Measurements from ENCODE around the gene ZSCAN18.

GRCh38 chr19:58047672-58048071, 50.4 kb downstream of the ZSCAN18 start:
- TF ChIP-seq, protein P1, sequence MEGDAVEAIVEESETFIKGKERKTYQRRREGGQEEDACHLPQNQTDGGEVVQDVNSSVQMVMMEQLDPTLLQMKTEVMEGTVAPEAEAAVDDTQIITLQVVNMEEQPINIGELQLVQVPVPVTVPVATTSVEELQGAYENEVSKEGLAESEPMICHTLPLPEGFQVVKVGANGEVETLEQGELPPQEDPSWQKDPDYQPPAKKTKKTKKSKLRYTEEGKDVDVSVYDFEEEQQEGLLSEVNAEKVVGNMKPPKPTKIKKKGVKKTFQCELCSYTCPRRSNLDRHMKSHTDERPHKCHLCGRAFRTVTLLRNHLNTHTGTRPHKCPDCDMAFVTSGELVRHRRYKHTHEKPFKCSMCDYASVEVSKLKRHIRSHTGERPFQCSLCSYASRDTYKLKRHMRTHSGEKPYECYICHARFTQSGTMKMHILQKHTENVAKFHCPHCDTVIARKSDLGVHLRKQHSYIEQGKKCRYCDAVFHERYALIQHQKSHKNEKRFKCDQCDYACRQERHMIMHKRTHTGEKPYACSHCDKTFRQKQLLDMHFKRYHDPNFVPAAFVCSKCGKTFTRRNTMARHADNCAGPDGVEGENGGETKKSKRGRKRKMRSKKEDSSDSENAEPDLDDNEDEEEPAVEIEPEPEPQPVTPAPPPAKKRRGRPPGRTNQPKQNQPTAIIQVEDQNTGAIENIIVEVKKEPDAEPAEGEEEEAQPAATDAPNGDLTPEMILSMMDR (IDR thresholded peaks at IDR 0.05) = no peak
- TF ChIP-seq POLR2A (IDR thresholded peaks at IDR 0.05) = no peak
